PC-3 (cell line): Measurements from ENCODE around the gene GLT6D1. TPM values are rescaled to one million over a fixed set of nuclear protein-coding genes. Genes with fewer than 3 reads are reported as not detected.

Experiments used
- ATAC-seq: fragments of 200-7000 bp; cut with Tn5 transposase; 2 replicates; pipeline ENCODE4 v1.9.1; 2020; ENCODE audit warnings: mild to moderate bottlenecking, moderate library complexity
- BruUV-seq: library from RNA; stranded (reverse); fragments of 400-500 nt; replicated peaks from 2 replicates; lab custom pipeline; 2021; lab: Mats Ljungman, UMichigan
- CTCF ChIA-PET: fragments of 300-600 bp; sonication (Branson Sonifier 250); formaldehyde crosslinking; loops from one replicate; lab custom pipeline; 2022; ENCODE audit warnings: antibody characterized with exemption; lab: Charles Lee
- POLR2A ChIA-PET: fragments of 300-600 bp; sonication (Branson Sonifier 250); formaldehyde crosslinking; loops from one replicate; lab custom pipeline; 2022; ENCODE audit warnings: antibody characterized with exemption; ENCODE audit not compliant: unreplicated experiment; lab: Charles Lee
- DNase-seq: peaks from one replicate; pipeline ENCODE4 v3.0.0-alpha.2; 2015
- H2AFZ ChIP-seq: fragments of 300-600 bp; sonication (generic); 2 replicates; pipeline ENCODE4 v1.6.0; 2016; ENCODE audit warnings: antibody characterized with exemption, low read length
- H3F3A ChIP-seq: fragments of 300-600 bp; sonication (generic); one replicate; pipeline ENCODE4 v1.6.0; 2017; ENCODE audit warnings: antibody characterized with exemption, low read length, control low read depth, mild to moderate bottlenecking; ENCODE audit not compliant: unreplicated experiment
- H3K27ac ChIP-seq: fragments of 300-600 bp; sonication (generic); 2 replicates; pipeline ENCODE4 v1.5.1; 2016; ENCODE audit warnings: mild to moderate bottlenecking, low read length
- H3K27me3 ChIP-seq: fragments of 300-600 bp; sonication (generic); 2 replicates; pipeline ENCODE4 v1.6.1; 2016; ENCODE audit warnings: low read length, mixed read lengths
- H3K36me3 ChIP-seq: fragments of 300-600 bp; sonication (generic); 2 replicates; pipeline ENCODE4 v1.6.1; 2016; ENCODE audit warnings: low read depth, mixed run types, low read length, mixed read lengths
- H3K4me1 ChIP-seq: fragments of 300-600 bp; sonication (generic); 2 replicates; pipeline ENCODE4 v1.5.1; 2016; ENCODE audit warnings: low read length; ENCODE audit not compliant: insufficient read depth
- H3K4me2 ChIP-seq: fragments of 300-600 bp; sonication (generic); 2 replicates; pipeline ENCODE4 v1.6.0; 2016; ENCODE audit warnings: low read length
- H3K4me3 ChIP-seq: fragments of 300-600 bp; sonication (generic); 2 replicates; pipeline ENCODE4 v1.5.1; 2016; ENCODE audit warnings: mild to moderate bottlenecking, low read length, mixed read lengths
- H3K79me2 ChIP-seq: fragments of 300-600 bp; sonication (generic); 2 replicates; pipeline ENCODE4 v1.6.1; 2017; ENCODE audit warnings: low read length, mixed read lengths
- H3K9ac ChIP-seq: fragments of 300-600 bp; sonication (generic); 2 replicates; pipeline ENCODE4 v1.6.0; 2016; ENCODE audit warnings: mild to moderate bottlenecking, low read length
- H3K9me2 ChIP-seq: fragments of 300-600 bp; sonication (generic); replicated peaks from 2 replicates; pipeline ENCODE4 v1.6.1; 2016; ENCODE audit warnings: mixed run types, low read length, mixed read lengths
- H3K9me3 ChIP-seq: fragments of 300-600 bp; sonication (generic); 2 replicates; pipeline ENCODE4 v1.6.1; 2016; ENCODE audit warnings: low read length, mixed read lengths
- H4K20me1 ChIP-seq: fragments of 300-600 bp; sonication (generic); 2 replicates; pipeline ENCODE4 v1.6.1; 2016; ENCODE audit warnings: low read length, mixed read lengths
- CTCF ChIP-seq: fragments of 300-600 bp; sonication (generic); conservative IDR thresholded peaks from 2 replicates; pipeline ENCODE4 v1.5.1; 2017; ENCODE audit warnings: antibody characterized with exemption, low read depth, mild to moderate bottlenecking, low read length
- EZH2 ChIP-seq: fragments of 300-600 bp; sonication (generic); IDR thresholded peaks from one replicate; pipeline ENCODE4 v1.6.1; 2017; ENCODE audit warnings: antibody characterized with exemption, mild to moderate bottlenecking, low read length; ENCODE audit not compliant: unreplicated experiment
- EZH2phosphoT487 ChIP-seq: fragments of 300-600 bp; sonication (generic); IDR thresholded peaks from 2 replicates; pipeline ENCODE4 v1.6.1; 2018; ENCODE audit warnings: mild to moderate bottlenecking, antibody characterized with exemption, low read length, borderline replicate concordance
- intact Hi-C: fragments of 100-400 bp; cut with micrococcal nuclease; formaldehyde crosslinking; loops from 2 replicates; pipeline ENCODE4 v1.9.0; 2023
- total RNA-seq: library from RNA; depleted of rRNA; stranded (reverse); fragments of >200 nt; gene quantifications from 2 replicates; pipeline ENCODE4 v1.2.3, GENCODE V29; 2014

GLT6D1 gene
- total RNA-seq, 1 experiment from 2014 or later: not detected

GRCh38 chr9:135664801-135665794, 25.8 kb upstream of the GLT6D1 start:
- CTCF ChIA-PET: no interaction called here
- H3K9ac ChIP-seq: no peak overlapping the region
- DNase-seq: no peak
- BruUV-seq: no TSS peak
- H3K9me2 ChIP-seq: no peaks in the 10 kb centered on the region
- H3K36me3 ChIP-seq: no peaks in the 10 kb centered on the region
- H2AFZ ChIP-seq: no peak overlapping the region
- no peaks in the 10 kb centered on the region for H3K4me1 ChIP-seq
- no peaks in the 10 kb centered on the region for H4K20me1 ChIP-seq
- no peak for ATAC-seq
- POLR2A ChIA-PET: no interaction called here
- 0 out of 2 replicates have a peak, but pooled peaks cover 3% of the 10 kb centered on the region for H3K27me3 ChIP-seq
- TF ChIP-seq EZH2phosphoT487 (no peak), CTCF (no peak), EZH2 (no peak)
- H3K4me3 ChIP-seq: no peak overlapping the region
- no peaks in the 10 kb centered on the region for H3K9me3 ChIP-seq
- no peaks in the 10 kb centered on the region for H3K79me2 ChIP-seq
- H3F3A ChIP-seq: no peaks in the 10 kb centered on the region
- H3K27ac ChIP-seq: no peak overlapping the region
- no peak overlapping the region for H3K4me2 ChIP-seq
- intact Hi-C loops: no loop called here

- Histone ChIP-seq H3K4me1 (no peaks in the 10 kb centered on the region), H3K9ac (no peak overlapping the region), H3K4me3 (no peak overlapping the region), H3K79me2 (no peaks in the 10 kb centered on the region), H4K20me1 (no peaks in the 10 kb centered on the region), H3K9me3 (no peaks in the 10 kb centered on the region), H3K36me3 (no peaks in the 10 kb centered on the region), H2AFZ (no peak overlapping the region), H3K4me2 (no peak overlapping the region), H3K9me2 (no peaks in the 10 kb centered on the region), H3K27ac (no peak overlapping the region), H3F3A (no peaks in the 10 kb centered on the region), H3K27me3 (0 out of 2 replicates have a peak, but pooled peaks cover 3% of the 10 kb centered on the region)
- CTCF ChIA-PET: no interaction called here
- TF ChIP-seq CTCF: no peak
- TF ChIP-seq EZH2: no peak
- TF ChIP-seq EZH2phosphoT487: no peak
- ATAC-seq (no peak), DNase-seq (no peak)
- no TSS peak for BruUV-seq
- intact Hi-C loops: no loop called here
- POLR2A ChIA-PET: no interaction called here
Observed at GRCh38 chr9:135664266-135664665, 24.9 kb upstream of the GLT6D1 start.

- Histone ChIP-seq H3K79me2 (no peaks in the 10 kb centered on the region), H3K9me2 (no peaks in the 10 kb centered on the region), H4K20me1 (no peaks in the 10 kb centered on the region), H3F3A (no peaks in the 10 kb centered on the region), H3K27me3 (0 out of 2 replicates have a peak, but pooled peaks cover 3% of the 10 kb centered on the region), H3K4me1 (no peaks in the 10 kb centered on the region), H3K4me2 (no peak overlapping the region), H3K36me3 (no peaks in the 10 kb centered on the region), H3K27ac (no peak overlapping the region), H3K9me3 (no peaks in the 10 kb centered on the region), H3K9ac (no peak overlapping the region), H3K4me3 (no peak overlapping the region), H2AFZ (no peak overlapping the region)
- ATAC-seq: no peak
- ChIA-PET CTCF (no interaction called here), POLR2A (no interaction called here)
- no peak for TF ChIP-seq CTCF
- no peak for TF ChIP-seq EZH2
- no peak for TF ChIP-seq EZH2phosphoT487
- DNase-seq: no peak
- intact Hi-C loops: no loop called here
- no TSS peak for BruUV-seq
Observed at GRCh38 chr9:135663857-135664256, 24.5 kb upstream of the GLT6D1 start.
